Motor neuron (in vitro differentiated cells): ENCODE results near the gene NANOS2. TPM values are rescaled to one million over a fixed set of nuclear protein-coding genes. Genes with fewer than 3 reads are reported as not detected.

Source experiments
- total RNA-seq, 8 experiments: library from RNA; unstranded; fragments of 300-600 nt; gene quantifications; 2 replicates each; pipeline versions ENCODE4 v1.2.3 to v1.2.4, GENCODE V29; 2022

The NANOS2 gene
- total RNA-seq, 8 experiments from 2014 or later: 0.05 to 0.85 (median 0.18) TPM; not detected in 5

Other genes starting within 250 kb of the NANOS2 start
- 1 to 10 TPM in 6 of 8 experiments, under 1 TPM in 2; 0.20 to 8.7 (median 3.9) TPM for gene GIPR, start 246.6 kb downstream of the NANOS2 start, total RNA-seq
- gene SNRPD2, start 222.8 kb downstream of the NANOS2 start, total RNA-seq: 100 to 1,000 TPM; 501 to 723 (median 595) TPM
- 10 to 100 TPM in 1 of 8 experiments, 1 to 10 TPM in 7; 3.7 to 18.1 (median 6.4) TPM for gene QPCTL, start 222.1 kb downstream of the NANOS2 start, total RNA-seq
- 10 to 100 TPM in 3 of 8 experiments, 1 to 10 TPM in 5; 6.4 to 24.3 (median 8.9) TPM for gene FBXO46, start 183.9 kb downstream of the NANOS2 start, total RNA-seq
- under 1 TPM in 2 of 8 experiments, not detected in 6; 0.09 to 0.24 TPM for gene MEIOSIN, start 181.3 kb downstream of the NANOS2 start, total RNA-seq
- gene SIX5, start 145.5 kb downstream of the NANOS2 start, total RNA-seq: 10 to 100 TPM in 1 of 8 experiments, 1 to 10 TPM in 7; 2.5 to 12.9 (median 5.5) TPM
- gene DMPK, start 132.3 kb downstream of the NANOS2 start, total RNA-seq: 10 to 100 TPM; 18.8 to 41.5 (median 26.9) TPM
- gene DMWD, start 121.9 kb downstream of the NANOS2 start, total RNA-seq: 10 to 100 TPM; 16.5 to 50.5 (median 32.9) TPM
- under 1 TPM in 6 of 8 experiments, not detected in 2; 0.18 to 0.76 (median 0.21) TPM for gene RSPH6A, start 99.5 kb downstream of the NANOS2 start, total RNA-seq
- gene SYMPK, start 51.6 kb downstream of the NANOS2 start, total RNA-seq: 10 to 100 TPM; 22.2 to 87.8 (median 39.2) TPM
- gene FOXA3, start 50.5 kb downstream of the NANOS2 start, total RNA-seq: under 1 TPM in 6 of 8 experiments, not detected in 2; 0.13 to 0.84 (median 0.42) TPM
- 10 to 100 TPM; 10.4 to 20.5 (median 18.7) TPM for gene IRF2BP1, start 28.6 kb downstream of the NANOS2 start, total RNA-seq
- 1 to 10 TPM; 2.1 to 6.1 (median 2.6) TPM for gene MYPOP, start 12.2 kb downstream of the NANOS2 start, total RNA-seq
- 10 to 100 TPM in 4 of 8 experiments, 1 to 10 TPM in 1, under 1 TPM in 3; 0.09 to 23.5 (median 11.0) TPM for gene NOVA2, start 59.1 kb upstream of the NANOS2 start, total RNA-seq
- 10 to 100 TPM in 2 of 8 experiments, 1 to 10 TPM in 6; 3.2 to 15.7 (median 5.5) TPM for gene CCDC61, start 80.7 kb upstream of the NANOS2 start, total RNA-seq
- under 1 TPM in 2 of 8 experiments, not detected in 6; 0.51 to 0.95 TPM for gene PGLYRP1, start 108.3 kb upstream of the NANOS2 start, total RNA-seq
- gene IGFL4, start 126.2 kb upstream of the NANOS2 start, total RNA-seq: 10 to 100 TPM in 1 of 8 experiments, 1 to 10 TPM in 4, under 1 TPM in 3; 0.25 to 19.7 (median 2.0) TPM
- under 1 TPM in 1 of 8 experiments, not detected in 7; 0.50 TPM for gene IGFL3, start 209.9 kb upstream of the NANOS2 start, total RNA-seq
- gene IGFL2, start 233.5 kb upstream of the NANOS2 start, total RNA-seq: 100 to 1,000 TPM in 1 of 8 experiments, 1 to 10 TPM in 1, under 1 TPM in 2, not detected in 4; 0.28 to 212 (median 0.96) TPM